HL-60 (cell line): ENCODE results near the gene AFF4.
"Not testable (repeated sequence)": the region's sequence is repeated elsewhere in the genome, so short reads cannot be mapped to it uniquely, and the experiment has no call there.

Experiments
- DNase-seq, 2 experiments: peaks; one replicate each; pipeline ENCODE4 v3.0.0-alpha.2; 2010 to 2020; ENCODE audit warnings: low read depth in 1 of 2, low spot score in 1 of 2
- H3K27ac ChIP-seq: fragments of 250-450 bp; sonication (Bioruptor Pico); replicated peaks from 2 replicates; pipeline ENCODE4 v1.5.1; 2020; ENCODE audit warnings: mild to moderate bottlenecking, moderate library complexity
- H3K27me3 ChIP-seq: fragments of 250-450 bp; sonication (Bioruptor Pico); 2 replicates; pipeline ENCODE4 v1.5.1; 2021; ENCODE audit warnings: mild to moderate bottlenecking, moderate library complexity; ENCODE audit not compliant: insufficient read depth, poor library complexity, severe bottlenecking
- H3K4me3 ChIP-seq: replicated peaks from 2 replicates; pipeline ENCODE4 v1.5.1; 2011; ENCODE audit warnings: mild to moderate bottlenecking, control low read depth, low read length; ENCODE audit not compliant: insufficient read depth
- GABPA ChIP-seq: IDR thresholded peaks from 2 replicates; pipeline ENCODE4 v1.6.1; 2012; ENCODE audit warnings: low read depth
- POLR2AphosphoS5 ChIP-seq: IDR thresholded peaks from 2 replicates; pipeline ENCODE4 v1.6.1; 2012; ENCODE audit warnings: low read depth
- REST ChIP-seq: IDR thresholded peaks from 2 replicates; pipeline ENCODE4 v1.6.1; 2012; ENCODE audit warnings: low read depth; ENCODE audit not compliant: insufficient replicate concordance
- SPI1 ChIP-seq: IDR thresholded peaks from 2 replicates; pipeline ENCODE4 v1.6.1; 2012; ENCODE audit warnings: low read depth, mild to moderate bottlenecking, borderline replicate concordance
- TF ChIP-seq, protein P1 (sequence below): IDR thresholded peaks from one replicate; pipeline ENCODE4 v1.5.1; 2011; ENCODE audit warnings: low read length, control low read depth, inconsistent platforms; ENCODE audit not compliant: insufficient read depth

AFF4 gene

DNA sequence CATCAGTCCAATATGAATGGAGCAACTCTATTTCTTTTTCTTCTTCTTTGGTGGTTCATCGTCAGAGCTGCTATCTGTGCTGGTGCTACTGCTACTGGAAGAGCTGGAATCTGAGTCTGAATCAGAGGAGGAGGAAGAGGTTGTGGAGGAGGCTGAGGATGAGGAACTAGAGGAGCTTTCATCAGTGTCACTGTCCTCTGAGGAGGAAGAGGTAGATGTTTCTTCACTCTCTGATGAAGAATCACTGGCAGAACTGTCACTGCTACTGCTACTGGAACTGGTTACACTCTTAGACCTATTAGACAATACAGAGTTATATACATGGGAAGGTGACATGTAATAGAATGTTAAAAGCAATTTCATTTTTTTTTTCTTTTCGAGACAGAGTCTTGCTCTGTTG lies 35.1 kb upstream of the AFF4 start:
- no peak overlapping the region for H3K27ac ChIP-seq
- no peak overlapping the region for H3K4me3 ChIP-seq
- no peaks in the 10 kb centered on the region for H3K27me3 ChIP-seq
- peak in 1 of 2 experiments; percentile 16 for DNase-seq
- no peak for TF ChIP-seq REST
- no peak for TF ChIP-seq GABPA
- TF ChIP-seq POLR2AphosphoS5 = no peak
- TF ChIP-seq, protein P1, sequence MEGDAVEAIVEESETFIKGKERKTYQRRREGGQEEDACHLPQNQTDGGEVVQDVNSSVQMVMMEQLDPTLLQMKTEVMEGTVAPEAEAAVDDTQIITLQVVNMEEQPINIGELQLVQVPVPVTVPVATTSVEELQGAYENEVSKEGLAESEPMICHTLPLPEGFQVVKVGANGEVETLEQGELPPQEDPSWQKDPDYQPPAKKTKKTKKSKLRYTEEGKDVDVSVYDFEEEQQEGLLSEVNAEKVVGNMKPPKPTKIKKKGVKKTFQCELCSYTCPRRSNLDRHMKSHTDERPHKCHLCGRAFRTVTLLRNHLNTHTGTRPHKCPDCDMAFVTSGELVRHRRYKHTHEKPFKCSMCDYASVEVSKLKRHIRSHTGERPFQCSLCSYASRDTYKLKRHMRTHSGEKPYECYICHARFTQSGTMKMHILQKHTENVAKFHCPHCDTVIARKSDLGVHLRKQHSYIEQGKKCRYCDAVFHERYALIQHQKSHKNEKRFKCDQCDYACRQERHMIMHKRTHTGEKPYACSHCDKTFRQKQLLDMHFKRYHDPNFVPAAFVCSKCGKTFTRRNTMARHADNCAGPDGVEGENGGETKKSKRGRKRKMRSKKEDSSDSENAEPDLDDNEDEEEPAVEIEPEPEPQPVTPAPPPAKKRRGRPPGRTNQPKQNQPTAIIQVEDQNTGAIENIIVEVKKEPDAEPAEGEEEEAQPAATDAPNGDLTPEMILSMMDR = no peak
- TF ChIP-seq SPI1 = no peak

DNA sequence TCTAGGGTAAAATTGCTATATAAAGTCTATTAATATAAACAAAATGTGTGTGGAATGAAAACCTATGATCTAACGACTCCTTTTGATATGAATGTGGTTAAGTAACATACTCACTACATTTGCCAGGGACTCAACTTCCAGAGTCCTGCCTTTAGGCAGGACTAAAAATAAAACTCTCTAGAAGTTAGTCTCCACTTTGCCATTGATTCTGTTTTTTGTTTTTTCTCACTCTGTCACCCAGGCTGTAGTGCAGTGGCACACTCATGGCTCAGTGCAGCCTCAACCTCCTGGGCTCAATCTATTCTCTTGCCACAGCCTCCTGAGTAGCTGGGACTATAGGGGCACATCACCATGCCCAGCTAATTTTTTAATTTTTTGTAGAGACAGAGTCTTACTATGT lies 32.9 kb upstream of the AFF4 start:
- no peaks in the 10 kb centered on the region for H3K27me3 ChIP-seq
- H3K4me3 ChIP-seq = no peak overlapping the region
- H3K27ac ChIP-seq = no peak overlapping the region
- DNase-seq = no peak
- TF ChIP-seq GABPA = no peak
- TF ChIP-seq REST = no peak
- no peak for TF ChIP-seq POLR2AphosphoS5
- no peak for TF ChIP-seq SPI1
- TF ChIP-seq, protein P1 = no peak

- TF ChIP-seq REST (no peak), SPI1 (no peak), GABPA (no peak), POLR2AphosphoS5 (no peak)
- TF ChIP-seq, protein P1 = no peak
- Histone ChIP-seq H3K4me3 (no peak overlapping the region), H3K27ac (no peak overlapping the region), H3K27me3 (no peaks in the 10 kb centered on the region)
- no peak for DNase-seq
These were observed 24.3 kb upstream of the AFF4 start for GRCh38 chr5:132987531-132988408.

- H3K27ac ChIP-seq, DNase-seq, H3K27me3 ChIP-seq, H3K4me3 ChIP-seq: not testable (repeated sequence)
These were observed 19.5 kb upstream of the AFF4 start for GRCh38 chr5:132982971-132983370.
